Ramos (cell line): ENCODE data around the gene ACAD11.

Experiments used
- in situ Hi-C: fragments of 300-500 bp; cut with MboI; formaldehyde crosslinking; loops from one replicate; pipeline ENCODE4 v1.14.3; 2022; ENCODE audit warnings: low sequenced_read_pairs; ENCODE audit not compliant: unreplicated experiment

The ACAD11 gene

GRCh38 chr3:132535575-132536441, 123.8 kb downstream of the ACAD11 start:
- in situ Hi-C loops, result no loop called here

- in situ Hi-C loops, result no loop called here
Measured at GRCh38 chr3:132530624-132531023, 129.0 kb downstream of the ACAD11 start.

GRCh38 chr3:132522353-132522752, 137.3 kb downstream of the ACAD11 start:
- in situ Hi-C loops, result no loop called here

- in situ Hi-C loops, result no loop called here
Measured at GRCh38 chr3:132521901-132522300, 137.7 kb downstream of the ACAD11 start.

GRCh38 chr3:132519914-132520313, 139.7 kb downstream of the ACAD11 start:
- in situ Hi-C loops, result no loop called here

GRCh38 chr3:132517311-132517710, 142.3 kb downstream of the ACAD11 start:
- in situ Hi-C loops, result no loop called here

GRCh38 chr3:132513057-132513456, 146.6 kb downstream of the ACAD11 start:
- in situ Hi-C loops, result no loop called here

- in situ Hi-C loops, result no loop called here
Measured at GRCh38 chr3:132509506-132509905, 150.1 kb downstream of the ACAD11 start.

- in situ Hi-C loops, result no loop called here
Measured at GRCh38 chr3:132509096-132509495, 150.5 kb downstream of the ACAD11 start.
